GM21390 (cell line): ENCODE results near the gene MEGF11.

Experiments
- ATAC-seq: cut with Tn5 transposase; IDR thresholded peaks from one replicate; pipeline ENCODE4 v1.9.1; 2021; ENCODE audit not compliant: unreplicated experiment

The MEGF11 gene

GRCh38 chr15:65925338-65925737 is 328.2 kb downstream of the MEGF11 start:
- ATAC-seq, result no peak

- no peak for ATAC-seq
Observed at GRCh38 chr15:65924004-65924403, 329.5 kb downstream of the MEGF11 start.

GRCh38 chr15:65923264-65923663 is 330.3 kb downstream of the MEGF11 start:
- ATAC-seq, result no peak

- no peak for ATAC-seq
Observed at GRCh38 chr15:65922621-65923020, 330.9 kb downstream of the MEGF11 start.

GRCh38 chr15:65921780-65922179 is 331.8 kb downstream of the MEGF11 start:
- ATAC-seq, result no peak

GRCh38 chr15:65920825-65921309 is 332.7 kb downstream of the MEGF11 start:
- no peak for ATAC-seq

GRCh38 chr15:65920121-65920520 is 333.4 kb downstream of the MEGF11 start:
- ATAC-seq, result no peak

GRCh38 chr15:65919353-65919752 is 334.2 kb downstream of the MEGF11 start:
- ATAC-seq, result no peak

GRCh38 chr15:65918945-65919344 is 334.6 kb downstream of the MEGF11 start:
- ATAC-seq, result no peak

GRCh38 chr15:65918357-65918920 is 335.1 kb downstream of the MEGF11 start:
- no peak for ATAC-seq

GRCh38 chr15:65917936-65918335 is 335.6 kb downstream of the MEGF11 start:
- ATAC-seq, result no peak

- ATAC-seq, result no peak
Observed at GRCh38 chr15:65917407-65917756, 336.2 kb downstream of the MEGF11 start.

GRCh38 chr15:65916664-65917406 is 336.7 kb downstream of the MEGF11 start:
- peak; percentile 53 for ATAC-seq

- ATAC-seq, result no peak
Observed at GRCh38 chr15:65916041-65916663, 337.4 kb downstream of the MEGF11 start.

GRCh38 chr15:65914981-65915925 is 338.3 kb downstream of the MEGF11 start:
- ATAC-seq, result no peak

GRCh38 chr15:65914386-65914785 is 339.2 kb downstream of the MEGF11 start:
- no peak for ATAC-seq

- ATAC-seq, result no peak
Observed at GRCh38 chr15:65913631-65914199, 339.8 kb downstream of the MEGF11 start.

- ATAC-seq, result no peak
Observed at GRCh38 chr15:65912235-65912634, 341.3 kb downstream of the MEGF11 start.

GRCh38 chr15:65910341-65910740 is 343.2 kb downstream of the MEGF11 start:
- ATAC-seq, result no peak

- ATAC-seq, result no peak
Observed at GRCh38 chr15:65909831-65910230, 343.7 kb downstream of the MEGF11 start.

GRCh38 chr15:65908876-65909275 is 344.7 kb downstream of the MEGF11 start:
- ATAC-seq, result no peak
